Activated naive CD4-positive, alpha-beta T cell treated with Interleukin-2 at 50 U/mL for 16 hours (primary cell): ENCODE measurements around the gene TSHZ2.
A peak's percentile ranks its signal among the peaks of the same experiment; 100 is the strongest.

ENCODE experiments used
- DNase-seq: peaks from one replicate; pipeline ENCODE4 v3.0.0-alpha.2; 2020

TSHZ2 gene

GRCh38 chr20:53032478-53032932, 60.3 kb downstream of the TSHZ2 start:
- no peak for DNase-seq

DNA sequence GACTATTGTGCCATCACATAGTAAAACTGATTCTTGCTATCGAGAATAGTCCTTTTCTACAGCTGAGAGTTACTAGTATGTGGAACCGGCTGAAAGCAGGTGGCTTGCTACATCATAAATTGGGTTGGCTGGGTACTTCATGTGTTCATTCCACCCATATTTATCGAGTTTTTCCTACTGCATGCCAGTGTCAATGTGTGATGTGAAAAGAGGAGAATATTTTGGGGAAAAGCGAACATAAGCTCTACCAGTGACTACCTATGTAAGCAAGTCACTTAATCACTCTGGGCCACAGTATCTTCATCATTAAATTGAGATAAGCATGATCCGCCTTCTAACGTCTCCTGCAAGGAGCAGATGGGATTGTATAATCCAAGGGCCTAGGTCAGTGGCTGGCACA, 61.0 kb downstream of the TSHZ2 start:
- no peak for DNase-seq

- no peak for DNase-seq
These were observed 62.7 kb downstream of the TSHZ2 start for GRCh38 chr20:53034899-53035298.

- DNase-seq, result no peak
These were observed 64.8 kb downstream of the TSHZ2 start for GRCh38 chr20:53036992-53037391.

DNA sequence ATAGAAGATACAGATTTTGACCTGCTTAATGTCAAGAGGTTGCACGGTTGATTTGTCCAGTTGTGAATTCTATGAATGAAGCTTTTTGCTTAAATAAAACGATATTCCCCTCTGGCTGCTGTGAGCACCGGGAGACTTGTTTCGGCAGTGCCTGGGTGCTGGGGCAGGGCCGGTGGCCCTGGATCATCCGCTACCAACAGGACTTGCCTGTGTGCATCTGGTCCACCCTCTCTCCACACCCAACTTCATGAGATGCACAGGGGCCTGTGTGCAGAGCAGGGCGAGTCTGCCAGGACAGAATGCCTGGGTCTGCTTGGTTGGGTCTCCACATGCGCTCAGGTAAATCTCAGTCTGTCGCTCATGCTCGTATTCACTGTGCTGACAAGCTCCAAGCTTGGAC, 65.5 kb downstream of the TSHZ2 start:
- no peak for DNase-seq

GRCh38 chr20:53038299-53038698, 66.1 kb downstream of the TSHZ2 start:
- DNase-seq, result no peak

GRCh38 chr20:53040693-53041589, 68.8 kb downstream of the TSHZ2 start:
- no peak for DNase-seq

DNA sequence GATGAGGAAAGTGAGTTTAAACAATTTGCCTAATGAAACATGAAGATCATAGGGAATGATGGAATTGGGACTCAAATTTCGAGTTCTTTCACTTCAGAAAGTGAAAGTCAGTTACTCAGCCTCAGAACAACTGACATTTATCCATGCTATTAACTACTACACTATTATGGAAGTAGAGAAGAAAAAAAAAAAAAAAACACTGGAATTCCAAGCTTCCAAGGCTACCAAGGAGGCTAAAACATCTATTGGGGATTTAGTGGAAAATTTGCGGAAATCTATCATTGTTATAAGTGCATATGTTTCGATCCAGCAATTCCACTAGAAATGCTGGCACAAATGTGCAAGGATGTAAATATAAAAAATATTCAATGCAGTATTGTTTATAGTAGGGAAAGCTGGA, 70.4 kb downstream of the TSHZ2 start:
- no peak for DNase-seq

DNA sequence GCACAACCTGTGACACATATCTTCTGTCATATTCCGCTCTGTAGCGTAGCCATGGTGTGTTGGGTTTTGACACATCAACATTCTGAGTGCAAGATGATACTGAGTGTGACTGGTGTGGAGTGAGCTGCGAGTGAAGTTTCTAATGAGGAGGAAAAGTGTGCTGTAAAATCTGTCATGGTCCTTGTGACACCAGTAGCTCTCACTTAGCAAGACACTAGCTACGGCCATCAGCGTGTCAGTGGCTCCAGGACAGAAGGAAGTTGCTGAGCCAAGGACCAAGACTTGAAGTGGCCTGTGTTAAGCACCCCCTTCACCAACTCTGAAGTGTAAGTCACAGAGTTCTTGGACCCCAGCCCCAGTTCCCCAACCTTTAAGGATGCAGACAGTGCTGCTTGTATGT, 72.1 kb downstream of the TSHZ2 start:
- no peak for DNase-seq

- DNase-seq, result no peak
These were observed 73.8 kb downstream of the TSHZ2 start for GRCh38 chr20:53045941-53046340.

DNA sequence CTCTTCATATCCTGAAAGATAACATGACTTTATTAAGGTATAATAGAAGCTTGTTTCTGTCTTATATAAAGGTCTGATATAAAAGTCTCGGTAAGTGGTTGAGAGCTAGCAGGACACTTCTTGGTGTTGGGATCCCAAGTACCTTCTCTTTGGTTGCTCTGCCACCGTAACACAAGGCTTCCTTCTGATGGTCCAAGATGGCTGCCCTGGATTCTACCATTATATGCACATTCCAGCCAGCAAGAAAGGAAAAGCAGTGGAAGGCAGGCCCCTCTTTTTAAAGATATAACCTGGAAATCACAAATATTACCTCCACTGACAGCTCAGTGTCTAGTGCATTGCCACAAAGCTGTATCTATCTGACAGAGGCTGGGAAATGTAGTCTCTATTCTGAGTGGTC, 75.0 kb downstream of the TSHZ2 start:
- no peak for DNase-seq

- no peak for DNase-seq
These were observed 76.2 kb downstream of the TSHZ2 start for GRCh38 chr20:53048387-53048786.

- peak; percentile 20 for DNase-seq
These were observed 78.2 kb downstream of the TSHZ2 start for GRCh38 chr20:53050338-53050737.

DNA sequence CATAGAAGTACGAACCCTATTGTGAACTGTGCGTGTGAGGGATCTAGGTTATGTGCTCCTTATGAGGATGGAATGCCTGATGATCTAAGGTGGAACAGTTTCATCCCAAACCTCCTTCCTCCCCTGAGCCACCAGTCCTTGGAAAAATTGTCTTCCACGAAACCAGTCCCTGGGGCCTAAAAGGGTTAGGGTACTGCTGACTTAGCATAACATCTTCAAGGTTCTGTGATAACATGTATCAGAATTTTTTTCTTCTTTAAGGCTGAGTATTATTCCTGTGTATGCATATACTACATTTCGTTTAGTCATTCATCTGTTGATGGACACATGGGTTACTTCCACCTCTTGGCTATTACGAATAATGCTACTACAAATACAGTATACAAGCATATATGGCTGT, 80.2 kb downstream of the TSHZ2 start:
- no peak for DNase-seq

- no peak for DNase-seq
These were observed 81.4 kb downstream of the TSHZ2 start for GRCh38 chr20:53053595-53053994.

GRCh38 chr20:53055367-53056067, 83.4 kb downstream of the TSHZ2 start:
- DNase-seq, result no peak

DNA sequence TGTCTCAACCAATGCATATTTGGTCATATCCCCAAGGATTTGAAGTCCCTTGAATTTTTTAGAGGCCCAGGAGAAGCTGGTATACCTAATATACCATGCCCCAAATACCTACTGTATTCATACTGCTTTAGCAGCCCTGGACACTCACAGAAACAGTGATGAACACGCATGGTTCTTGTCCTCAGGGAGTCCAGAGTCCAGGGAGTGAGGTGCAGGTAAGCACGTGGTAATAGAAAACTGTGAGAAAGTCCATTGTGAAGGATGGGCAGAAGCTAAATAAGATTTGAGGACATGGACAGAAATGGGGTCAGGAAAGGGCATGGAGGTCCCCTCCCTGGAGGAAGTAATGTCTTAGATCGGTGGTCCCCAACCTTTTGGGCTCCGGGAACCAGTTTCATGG, 85.4 kb downstream of the TSHZ2 start:
- DNase-seq, result no peak

- DNase-seq, result no peak
These were observed 87.7 kb downstream of the TSHZ2 start for GRCh38 chr20:53059848-53060247.

DNA sequence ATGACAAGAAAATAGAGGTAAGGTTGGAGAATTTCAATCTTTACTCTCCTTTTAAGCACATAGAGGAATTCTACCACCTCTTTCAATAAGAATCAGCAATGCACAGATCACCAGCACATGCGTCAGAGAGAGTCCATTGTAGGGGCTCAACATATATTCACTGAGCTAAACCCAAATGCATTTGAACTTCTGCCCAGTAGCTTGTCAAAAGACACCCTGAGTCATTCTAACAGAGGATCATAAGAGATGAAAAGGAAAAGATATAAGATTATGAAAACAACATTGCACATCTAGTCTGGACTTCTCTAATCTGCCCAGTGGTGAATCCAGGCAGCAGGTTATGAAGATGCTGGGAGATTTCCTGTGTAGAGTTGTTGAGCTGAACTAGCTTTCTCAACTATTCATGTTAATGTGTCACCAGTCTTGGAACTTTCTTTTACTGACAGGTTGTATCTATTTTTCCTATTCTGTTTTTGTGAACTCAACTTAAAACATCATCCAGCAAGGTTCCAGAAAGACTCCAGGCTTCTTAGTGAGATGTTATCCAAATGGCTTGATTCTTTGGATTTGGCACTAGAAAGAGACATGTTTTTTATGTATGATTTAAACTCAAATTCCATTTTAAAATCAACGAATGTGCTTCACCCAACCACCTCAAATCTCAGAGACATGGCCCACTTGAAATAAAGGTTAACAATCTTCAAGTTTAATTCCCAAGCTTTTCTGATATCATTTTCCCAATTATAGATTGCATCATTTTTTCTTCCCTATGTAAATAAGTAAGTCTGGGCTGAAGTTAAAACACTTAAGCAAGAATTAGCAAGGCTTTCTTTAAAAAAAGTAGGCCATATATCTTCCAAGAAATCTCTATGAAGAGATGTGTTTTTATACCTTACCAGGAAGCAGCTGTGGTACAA, 89.3 kb downstream of the TSHZ2 start:
- DNase-seq, result no peak

DNA sequence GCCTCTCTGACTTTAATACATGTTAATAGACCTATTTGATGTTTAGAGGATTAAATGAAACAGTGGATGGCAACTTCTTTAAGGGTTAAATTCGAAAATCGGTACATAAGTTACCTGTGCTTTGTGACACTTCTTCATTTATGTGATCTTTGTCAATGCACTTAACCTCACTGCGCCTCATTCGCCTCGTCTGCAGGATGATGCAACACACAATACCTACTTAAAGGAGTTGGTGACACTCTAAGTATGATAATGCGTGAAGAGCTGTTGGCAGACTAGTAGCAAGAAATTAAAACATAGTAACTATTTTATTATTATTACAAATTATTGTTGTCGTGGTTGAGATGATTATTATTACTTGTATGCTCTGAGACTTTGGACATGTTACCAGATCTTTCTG, 92.8 kb downstream of the TSHZ2 start:
- no peak for DNase-seq

GRCh38 chr20:53068241-53068640, 96.1 kb downstream of the TSHZ2 start:
- no peak for DNase-seq

DNA sequence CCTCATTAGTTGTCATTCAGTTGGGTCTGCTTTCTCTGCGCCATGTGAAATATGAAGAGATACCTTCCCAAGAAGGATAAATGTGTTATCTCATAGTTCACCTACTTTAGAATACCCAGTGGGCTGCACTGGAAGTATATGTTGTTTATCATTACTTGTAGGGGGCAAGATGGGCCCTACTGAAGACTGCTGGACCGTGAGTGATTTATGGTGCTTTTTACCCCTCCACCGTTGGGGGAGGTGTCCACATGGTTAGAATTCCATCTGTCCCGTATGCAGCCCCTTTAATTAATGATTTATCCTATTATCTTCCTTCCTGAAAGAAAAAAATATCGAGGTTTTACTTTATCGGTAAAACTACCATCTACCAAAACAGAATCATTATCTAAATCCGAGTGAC, 97.0 kb downstream of the TSHZ2 start:
- no peak for DNase-seq

GRCh38 chr20:53070224-53070623, 98.1 kb downstream of the TSHZ2 start:
- no peak for DNase-seq
